Measurements from ENCODE around the gene ARHGEF28.

DNA sequence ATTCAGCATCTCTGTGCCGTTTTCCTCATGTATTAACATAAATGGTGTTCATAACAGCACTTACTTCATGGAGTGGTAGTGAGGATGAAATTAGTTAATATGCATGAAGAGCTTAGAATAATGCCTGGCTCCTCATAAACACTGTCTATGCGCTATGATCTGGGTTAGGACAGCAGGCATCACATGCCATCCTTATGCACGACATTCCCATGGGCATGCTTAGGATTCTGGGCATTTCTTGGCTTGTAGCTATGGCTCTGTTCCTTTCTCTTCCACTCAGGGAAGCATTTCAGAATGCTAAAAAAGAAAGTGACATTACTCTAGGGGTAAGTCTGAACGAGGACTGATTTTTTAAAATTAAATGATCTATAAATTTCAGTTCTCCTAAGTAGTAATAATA is 349.8 kb downstream of the ARHGEF28 start:
- TF ChIP-seq, protein P1, sequence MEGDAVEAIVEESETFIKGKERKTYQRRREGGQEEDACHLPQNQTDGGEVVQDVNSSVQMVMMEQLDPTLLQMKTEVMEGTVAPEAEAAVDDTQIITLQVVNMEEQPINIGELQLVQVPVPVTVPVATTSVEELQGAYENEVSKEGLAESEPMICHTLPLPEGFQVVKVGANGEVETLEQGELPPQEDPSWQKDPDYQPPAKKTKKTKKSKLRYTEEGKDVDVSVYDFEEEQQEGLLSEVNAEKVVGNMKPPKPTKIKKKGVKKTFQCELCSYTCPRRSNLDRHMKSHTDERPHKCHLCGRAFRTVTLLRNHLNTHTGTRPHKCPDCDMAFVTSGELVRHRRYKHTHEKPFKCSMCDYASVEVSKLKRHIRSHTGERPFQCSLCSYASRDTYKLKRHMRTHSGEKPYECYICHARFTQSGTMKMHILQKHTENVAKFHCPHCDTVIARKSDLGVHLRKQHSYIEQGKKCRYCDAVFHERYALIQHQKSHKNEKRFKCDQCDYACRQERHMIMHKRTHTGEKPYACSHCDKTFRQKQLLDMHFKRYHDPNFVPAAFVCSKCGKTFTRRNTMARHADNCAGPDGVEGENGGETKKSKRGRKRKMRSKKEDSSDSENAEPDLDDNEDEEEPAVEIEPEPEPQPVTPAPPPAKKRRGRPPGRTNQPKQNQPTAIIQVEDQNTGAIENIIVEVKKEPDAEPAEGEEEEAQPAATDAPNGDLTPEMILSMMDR (IDR thresholded peaks at IDR 0.05), result no peak
- no peak for TF ChIP-seq POLR2A (IDR thresholded peaks at IDR 0.05)

All from right lobe of liver (tissue), 4 donors.